Activated CD4-positive, alpha-beta T cell treated with anti-CD3 and anti-CD28 coated beads for 36 hours (primary cell): ENCODE measurements around the gene DUOX1. TPM values are rescaled to one million over a fixed set of nuclear protein-coding genes. Genes with fewer than 3 reads are reported as not detected.

ENCODE experiments used
- ATAC-seq: fragments of 200-7000 bp; cut with Tn5 transposase; one replicate; pipeline ENCODE4 v1.10.0; 2021; ENCODE audit warnings: mild to moderate bottlenecking, moderate library complexity
- CTCF ChIA-PET: fragments of 350-600 bp; sonication (Branson Sonifier 250); formaldehyde crosslinking; loops from one replicate; lab custom pipeline; 2021; ENCODE audit warnings: antibody characterized with exemption; lab: Charles Lee
- POLR2A ChIA-PET: fragments of 350-600 bp; sonication (Branson Sonifier 250); formaldehyde crosslinking; loops from one replicate; lab custom pipeline; 2021; ENCODE audit warnings: antibody characterized with exemption, inconsistent platforms; lab: Charles Lee
- DNase-seq: peaks from one replicate; pipeline ENCODE4 v3.0.0-alpha.2; 2020
- H3K27ac Mint-ChIP-seq: one replicate; pipeline ENCODE4 v1.8.0; 2021; ENCODE audit warnings: mixed read lengths
- H3K27me3 Mint-ChIP-seq: one replicate; pipeline ENCODE4 v1.8.0; 2021; ENCODE audit warnings: mixed read lengths
- H3K36me3 Mint-ChIP-seq: one replicate; pipeline ENCODE4 v1.8.0; 2021; ENCODE audit warnings: low read depth, mixed read lengths
- H3K4me1 Mint-ChIP-seq: one replicate; pipeline ENCODE4 v1.8.0; 2021; ENCODE audit warnings: mixed read lengths
- H3K4me3 Mint-ChIP-seq: one replicate; pipeline ENCODE4 v1.8.0; 2021; ENCODE audit warnings: mild to moderate bottlenecking, moderate library complexity, mixed read lengths
- H3K9me3 Mint-ChIP-seq: one replicate; pipeline ENCODE4 v1.8.0; 2021; ENCODE audit warnings: low read depth, mixed read lengths
- intact Hi-C, 2 experiments: fragments of 100-400 bp; cut with DNase I in 1 of 2; cut with micrococcal nuclease in 1 of 2; formaldehyde crosslinking; loops; one replicate each; pipeline versions ENCODE4 v1.14.2 to v1.15.1; 2022 to 2024; cut with DNase I, micrococcal nuclease
- total RNA-seq, 2 experiments: library from RNA; stranded (reverse); gene quantifications; one replicate each; pipeline ENCODE4 v1.2.3, GENCODE V29; 2021

DUOX1 gene
- total RNA-seq, 2 experiments from 2014 or later: 0.07 to 0.11 TPM

GRCh38 chr15:45146405-45146804, 16.6 kb downstream of the DUOX1 start:
- ChIA-PET POLR2A (no interaction called here), CTCF (interaction anchor here (1.0 to 1.4 kb wide), 2 partner anchors 14 to 58 kb away, joined by 3 to 5 read pairs; no protein-coding TSS in a partner anchor)
- no peaks in the 10 kb centered on the region for H3K36me3 Mint-ChIP-seq
- intact Hi-C loops: no loop called here
- no peaks in the 10 kb centered on the region for H3K4me1 Mint-ChIP-seq
- no peak for ATAC-seq
- no peak overlapping the region for H3K27ac Mint-ChIP-seq
- no peak for DNase-seq
- H3K27me3 Mint-ChIP-seq: no peaks in the 10 kb centered on the region
- no peaks in the 10 kb centered on the region for H3K9me3 Mint-ChIP-seq
- no peak overlapping the region for H3K4me3 Mint-ChIP-seq

DNA sequence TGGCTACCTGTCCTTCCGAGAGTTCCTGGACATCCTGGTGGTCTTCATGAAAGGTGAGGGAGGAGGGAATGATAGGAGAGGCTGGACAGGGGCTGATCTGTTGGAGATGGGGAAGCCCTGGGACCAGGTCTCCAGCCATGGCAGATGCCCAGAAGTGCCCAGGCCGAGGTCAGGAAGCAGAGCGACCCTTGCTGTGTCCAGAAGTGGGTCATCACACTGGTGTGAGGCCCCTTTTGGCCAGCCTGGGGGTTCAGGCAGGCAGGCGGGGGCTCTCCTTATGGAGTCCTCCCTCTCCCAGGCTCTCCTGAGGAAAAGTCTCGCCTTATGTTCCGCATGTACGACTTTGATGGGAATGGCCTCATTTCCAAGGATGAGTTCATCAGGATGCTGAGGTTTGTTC, 17.8 kb downstream of the DUOX1 start:
- Mint-ChIP-seq H3K27ac (no peak overlapping the region), H3K9me3 (no peaks in the 10 kb centered on the region), H3K27me3 (no peaks in the 10 kb centered on the region), H3K36me3 (no peaks in the 10 kb centered on the region), H3K4me3 (no peak overlapping the region), H3K4me1 (no peaks in the 10 kb centered on the region)
- ATAC-seq: no peak
- intact Hi-C loops: no loop called here
- CTCF ChIA-PET: interaction anchor here (1.4 kb wide), 1 partner anchor 15 kb away, joined by 3 read pairs; no protein-coding TSS in a partner anchor
- no peak for DNase-seq
- POLR2A ChIA-PET: no interaction called here

- no peak overlapping the region for H3K4me3 Mint-ChIP-seq
- H3K9me3 Mint-ChIP-seq: no peaks in the 10 kb centered on the region
- no peaks in the 10 kb centered on the region for H3K36me3 Mint-ChIP-seq
- ChIA-PET CTCF (interaction anchor here (0.7 kb wide), 1 partner anchor 13 kb away, joined by 3 read pairs; no protein-coding TSS in a partner anchor), POLR2A (no interaction called here)
- intact Hi-C loops: no loop called here
- ATAC-seq (no peak), DNase-seq (no peak)
- no peaks in the 10 kb centered on the region for H3K27me3 Mint-ChIP-seq
- H3K27ac Mint-ChIP-seq: no peak overlapping the region
- H3K4me1 Mint-ChIP-seq: no peaks in the 10 kb centered on the region
Observed at GRCh38 chr15:45148076-45149059, 18.6 kb downstream of the DUOX1 start.

- Mint-ChIP-seq H3K27ac (no peak overlapping the region), H3K4me3 (no peak overlapping the region), H3K9me3 (no peaks in the 10 kb centered on the region), H3K36me3 (no peaks in the 10 kb centered on the region), H3K27me3 (no peaks in the 10 kb centered on the region), H3K4me1 (no peaks in the 10 kb centered on the region)
- intact Hi-C loops: no loop called here
- no peak for ATAC-seq
- ChIA-PET POLR2A (no interaction called here), CTCF (interaction anchor here (0.7 to 1.1 kb wide), 2 partner anchors 12 to 49 kb away, joined by 3 read pairs; no protein-coding TSS in a partner anchor)
- no peak for DNase-seq
Observed at GRCh38 chr15:45149060-45149459, 19.3 kb downstream of the DUOX1 start.

- intact Hi-C loops: no loop called here
- H3K4me3 Mint-ChIP-seq: no peak overlapping the region
- ChIA-PET CTCF (interaction anchor here (0.7 to 1.5 kb wide), 3 partner anchors 10 to 32 kb away, joined by 3 read pairs; no protein-coding TSS in a partner anchor), POLR2A (no interaction called here)
- H3K27me3 Mint-ChIP-seq: no peaks in the 10 kb centered on the region
- no peaks in the 10 kb centered on the region for H3K9me3 Mint-ChIP-seq
- H3K36me3 Mint-ChIP-seq: no peaks in the 10 kb centered on the region
- H3K27ac Mint-ChIP-seq: no peak overlapping the region
- no peak for DNase-seq
- no peaks in the 10 kb centered on the region for H3K4me1 Mint-ChIP-seq
- ATAC-seq: no peak
Observed at GRCh38 chr15:45150481-45150880, 20.7 kb downstream of the DUOX1 start.

GRCh38 chr15:45150997-45151396, 21.2 kb downstream of the DUOX1 start:
- POLR2A ChIA-PET: no interaction called here
- no peak overlapping the region for H3K4me3 Mint-ChIP-seq
- H3K9me3 Mint-ChIP-seq: no peaks in the 10 kb centered on the region
- H3K27me3 Mint-ChIP-seq: no peaks in the 10 kb centered on the region
- no peak overlapping the region for H3K27ac Mint-ChIP-seq
- no peaks in the 10 kb centered on the region for H3K36me3 Mint-ChIP-seq
- CTCF ChIA-PET: interaction anchor here (1.5 kb wide), 1 partner anchor 33 kb away, joined by 3 read pairs; no protein-coding TSS in a partner anchor
- intact Hi-C loops: no loop called here
- no peak for ATAC-seq
- no peak for DNase-seq
- no peaks in the 10 kb centered on the region for H3K4me1 Mint-ChIP-seq

GRCh38 chr15:45151998-45152828, 22.4 kb downstream of the DUOX1 start:
- Mint-ChIP-seq H3K36me3 (no peaks in the 10 kb centered on the region), H3K9me3 (no peaks in the 10 kb centered on the region), H3K4me3 (no peak overlapping the region), H3K27ac (no peak overlapping the region), H3K27me3 (no peaks in the 10 kb centered on the region), H3K4me1 (peaks cover 6% of the 10 kb centered on the region)
- ChIA-PET POLR2A (no interaction called here), CTCF (no interaction called here)
- DNase-seq (no peak), ATAC-seq (no peak)
- intact Hi-C loops: no loop called here

DNA sequence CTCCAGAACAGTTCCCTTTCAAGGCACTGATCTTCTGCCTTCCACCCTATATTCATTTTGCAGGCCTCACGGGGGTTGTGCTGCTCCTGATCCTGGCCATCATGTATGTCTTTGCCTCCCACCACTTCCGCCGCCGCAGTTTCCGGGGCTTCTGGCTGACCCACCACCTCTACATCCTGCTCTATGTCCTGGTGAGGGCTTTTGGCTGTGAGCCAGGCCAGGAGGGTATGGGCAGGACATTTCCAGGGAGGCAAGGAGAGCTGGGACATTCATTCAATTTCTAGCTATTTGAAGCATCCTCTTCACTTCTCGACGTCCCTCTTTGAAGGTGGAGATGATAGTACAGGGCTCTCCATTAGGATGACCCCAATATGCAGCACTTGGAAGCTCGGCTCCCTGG, 25.9 kb downstream of the DUOX1 start:
- no peak overlapping the region for H3K27ac Mint-ChIP-seq
- peaks cover 8% of the 10 kb centered on the region for H3K4me1 Mint-ChIP-seq
- POLR2A ChIA-PET: no interaction called here
- no peaks in the 10 kb centered on the region for H3K9me3 Mint-ChIP-seq
- DNase-seq (no peak), ATAC-seq (no peak)
- no peaks in the 10 kb centered on the region for H3K27me3 Mint-ChIP-seq
- H3K36me3 Mint-ChIP-seq: peaks cover 1% of the 10 kb centered on the region
- no peak overlapping the region for H3K4me3 Mint-ChIP-seq
- intact Hi-C loops: no loop called here
- CTCF ChIA-PET: interaction anchor here (0.6 to 2.9 kb wide), 4 partner anchors 12 to 250 kb away, joined by 3 to 12 read pairs (median 7); no protein-coding TSS in a partner anchor

DNA sequence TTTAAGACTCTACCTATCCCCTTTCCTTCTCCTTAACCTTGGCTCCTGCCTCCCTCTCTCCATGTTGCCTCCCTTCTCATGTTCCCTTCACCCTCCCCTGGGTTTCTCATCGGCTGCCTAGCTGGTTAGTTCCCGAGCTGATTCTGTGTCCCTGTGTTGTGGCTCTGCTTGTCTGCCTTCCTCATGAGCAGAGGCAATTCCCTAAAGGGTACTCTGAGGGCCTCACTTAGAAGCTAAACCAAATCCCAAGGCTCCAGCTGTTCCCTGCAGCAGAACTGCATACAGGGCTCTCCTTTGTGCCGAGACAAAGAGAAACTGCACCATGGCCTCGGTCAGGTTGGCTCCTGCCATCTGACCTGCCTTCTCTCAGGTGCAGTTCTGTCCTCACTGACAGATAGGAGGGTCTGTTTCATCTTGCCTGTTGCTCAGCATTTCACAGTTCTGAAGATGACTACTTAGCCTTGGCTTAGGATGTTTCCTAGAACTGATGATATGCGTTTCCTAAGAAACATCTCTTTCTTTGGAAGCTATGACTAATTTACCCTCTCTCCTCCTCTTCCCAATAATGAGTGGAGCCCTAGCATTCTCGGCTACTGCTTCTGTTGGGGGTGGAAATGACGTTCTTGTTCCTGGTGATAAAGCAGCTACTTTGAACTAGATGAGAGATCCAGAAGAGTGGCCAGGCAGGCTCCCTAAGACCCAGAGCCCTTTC, 27.1 kb downstream of the DUOX1 start:
- intact Hi-C loops: no loop called here
- no peak overlapping the region for H3K4me3 Mint-ChIP-seq
- no peaks in the 10 kb centered on the region for H3K9me3 Mint-ChIP-seq
- ChIA-PET CTCF (interaction anchor here (0.5 to 2.9 kb wide), 4 partner anchors 11 to 41 kb away, joined by 4 to 12 read pairs (median 8); no protein-coding TSS in a partner anchor), POLR2A (no interaction called here)
- peaks cover 8% of the 10 kb centered on the region for H3K4me1 Mint-ChIP-seq
- H3K36me3 Mint-ChIP-seq: peaks cover 2% of the 10 kb centered on the region
- peak; percentile 67 for ATAC-seq
- no peak for DNase-seq
- no peaks in the 10 kb centered on the region for H3K27me3 Mint-ChIP-seq
- H3K27ac Mint-ChIP-seq: peak overlapping the region; percentile 28

GRCh38 chr15:45157974-45158373, 28.2 kb downstream of the DUOX1 start:
- H3K27me3 Mint-ChIP-seq: no peaks in the 10 kb centered on the region
- H3K36me3 Mint-ChIP-seq: peaks cover 2% of the 10 kb centered on the region
- ChIA-PET POLR2A (no interaction called here), CTCF (interaction anchor here (0.8 to 2.9 kb wide), 3 partner anchors 10 to 142 kb away, joined by 3 to 12 read pairs (median 6); no protein-coding TSS in a partner anchor)
- no peaks in the 10 kb centered on the region for H3K9me3 Mint-ChIP-seq
- intact Hi-C loops: no loop called here
- H3K27ac Mint-ChIP-seq: no peak overlapping the region
- ATAC-seq (no peak), DNase-seq (no peak)
- peaks cover 8% of the 10 kb centered on the region for H3K4me1 Mint-ChIP-seq
- H3K4me3 Mint-ChIP-seq: no peak overlapping the region
